ENCODE data around the gene CASKIN1. TPM values are rescaled to one million over a fixed set of nuclear protein-coding genes. Genes with fewer than 3 reads are reported as not detected.
A peak's percentile ranks its signal among the peaks of the same experiment; 100 is the strongest.

Gene CASKIN1
- total and polyA plus RNA-seq, 5 donors from 2014 or later = not detected

- Histone ChIP-seq H3K4me3 (ENCODE audit: low read depth, low read length) (no peak overlapping the region), H3K27ac (ENCODE audit: insufficient read depth, low read length, poor library complexity, severe bottlenecking) (no peak overlapping the region), H3K4me1 (ENCODE audit: control insufficient read depth, insufficient read depth, low read length, poor library complexity, severe bottlenecking) (peaks cover 9% of the 10 kb centered on the region), H3K9me3 (ENCODE audit: control insufficient read depth in 2 of 2, low read length in 2 of 2) (no peaks in the 10 kb centered on the region), H3K36me3 (ENCODE audit: control insufficient read depth, insufficient read depth, low read length) (peaks cover 29% of the 10 kb centered on the region), H3K27me3 (ENCODE audit: control insufficient read depth, insufficient read depth, low read length) (no peaks in the 10 kb centered on the region)
- no peak overlapping the region for H3K27ac Mint-ChIP-seq
- H3K4me3 Mint-ChIP-seq = peak overlapping the region in 1 of 4 donors; percentile 50
- H3K36me3 Mint-ChIP-seq = peaks cover under 1% of the 10 kb centered on the region
- DNase-seq (no peak), ATAC-seq (ENCODE audit: low read depth in 2 of 2) (no peak)
- peaks cover 5% of the 10 kb centered on the region for H3K27me3 Mint-ChIP-seq
- peaks cover 0 to 2% (median 0%) of the 10 kb centered on the region in 4 donors for H3K4me1 Mint-ChIP-seq
- no peaks in the 10 kb centered on the region for H3K9me3 Mint-ChIP-seq
Observed at GRCh38 chr16:2235234-2235651, 38.8 kb upstream of the CASKIN1 start.

- Histone ChIP-seq H3K27ac (ENCODE audit: insufficient read depth, low read length, poor library complexity, severe bottlenecking) (no peak overlapping the region), H3K9me3 (ENCODE audit: control insufficient read depth in 2 of 2, low read length in 2 of 2) (no peaks in the 10 kb centered on the region), H3K4me1 (ENCODE audit: control insufficient read depth, insufficient read depth, low read length, poor library complexity, severe bottlenecking) (peaks cover 9% of the 10 kb centered on the region), H3K36me3 (ENCODE audit: control insufficient read depth, insufficient read depth, low read length) (peaks cover 32% of the 10 kb centered on the region), H3K4me3 (ENCODE audit: low read depth, low read length) (no peak overlapping the region), H3K27me3 (ENCODE audit: control insufficient read depth, insufficient read depth, low read length) (no peaks in the 10 kb centered on the region)
- Mint-ChIP-seq H3K9me3 (no peaks in the 10 kb centered on the region), H3K27me3 (peaks cover 5% of the 10 kb centered on the region), H3K27ac (no peak overlapping the region), H3K4me1 (peaks cover 0 to 2% (median under 1%) of the 10 kb centered on the region in 4 donors), H3K36me3 (peaks cover 4% of the 10 kb centered on the region), H3K4me3 (no peak overlapping the region)
- ATAC-seq (ENCODE audit: low read depth in 2 of 2) (no peak), DNase-seq (no peak)
Observed at GRCh38 chr16:2234813-2235170, 38.4 kb upstream of the CASKIN1 start.

- no peak overlapping the region for H3K27ac Mint-ChIP-seq
- peaks cover 4% of the 10 kb centered on the region for H3K36me3 Mint-ChIP-seq
- peaks cover 5% of the 10 kb centered on the region for H3K27me3 Mint-ChIP-seq
- peaks cover 39% of the 10 kb centered on the region for H3K36me3 ChIP-seq (ENCODE audit: control insufficient read depth, insufficient read depth, low read length)
- H3K9me3 ChIP-seq (ENCODE audit: control insufficient read depth in 2 of 2, low read length in 2 of 2) = no peaks in the 10 kb centered on the region
- H3K4me1 Mint-ChIP-seq = peaks cover 0 to 2% (median under 1%) of the 10 kb centered on the region in 4 donors
- no peak for DNase-seq
- no peak overlapping the region for H3K4me3 Mint-ChIP-seq
- no peak overlapping the region for H3K27ac ChIP-seq (ENCODE audit: insufficient read depth, low read length, poor library complexity, severe bottlenecking)
- no peaks in the 10 kb centered on the region for H3K27me3 ChIP-seq (ENCODE audit: control insufficient read depth, insufficient read depth, low read length)
- ATAC-seq (ENCODE audit: low read depth in 2 of 2) = no peak
- peaks cover 9% of the 10 kb centered on the region for H3K4me1 ChIP-seq (ENCODE audit: control insufficient read depth, insufficient read depth, low read length, poor library complexity, severe bottlenecking)
- no peaks in the 10 kb centered on the region for H3K9me3 Mint-ChIP-seq
- no peak overlapping the region for H3K4me3 ChIP-seq (ENCODE audit: low read depth, low read length)
Observed at GRCh38 chr16:2233872-2234812, 37.7 kb upstream of the CASKIN1 start.

- Histone ChIP-seq H3K9me3 (ENCODE audit: control insufficient read depth in 2 of 2, low read length in 2 of 2) (no peaks in the 10 kb centered on the region), H3K4me3 (ENCODE audit: low read depth, low read length) (no peak overlapping the region), H3K36me3 (ENCODE audit: control insufficient read depth, insufficient read depth, low read length) (peaks cover 47% of the 10 kb centered on the region), H3K27ac (ENCODE audit: insufficient read depth, low read length, poor library complexity, severe bottlenecking) (no peak overlapping the region), H3K27me3 (ENCODE audit: control insufficient read depth, insufficient read depth, low read length) (no peaks in the 10 kb centered on the region), H3K4me1 (ENCODE audit: control insufficient read depth, insufficient read depth, low read length, poor library complexity, severe bottlenecking) (peaks cover 9% of the 10 kb centered on the region)
- Mint-ChIP-seq H3K4me1 (peaks cover 0 to 2% (median under 1%) of the 10 kb centered on the region in 4 donors), H3K4me3 (no peak overlapping the region), H3K27ac (no peak overlapping the region), H3K9me3 (no peaks in the 10 kb centered on the region), H3K36me3 (peaks cover 4% of the 10 kb centered on the region), H3K27me3 (peaks cover 5% of the 10 kb centered on the region)
- ATAC-seq (ENCODE audit: low read depth in 2 of 2) (no peak), DNase-seq (no peak)
Observed at GRCh38 chr16:2233046-2233775, 36.8 kb upstream of the CASKIN1 start.

GRCh38 chr16:2232094-2232990 lies 35.9 kb upstream of the CASKIN1 start:
- no peaks in the 10 kb centered on the region for H3K9me3 ChIP-seq (ENCODE audit: control insufficient read depth in 2 of 2, low read length in 2 of 2)
- H3K36me3 ChIP-seq (ENCODE audit: control insufficient read depth, insufficient read depth, low read length) = peaks cover 53% of the 10 kb centered on the region
- H3K4me1 ChIP-seq (ENCODE audit: control insufficient read depth, insufficient read depth, low read length, poor library complexity, severe bottlenecking) = peaks cover 9% of the 10 kb centered on the region
- peaks cover 0 to 4% (median under 1%) of the 10 kb centered on the region in 4 donors for H3K4me1 Mint-ChIP-seq
- no peak overlapping the region for H3K27ac Mint-ChIP-seq
- no peaks in the 10 kb centered on the region for H3K27me3 ChIP-seq (ENCODE audit: control insufficient read depth, insufficient read depth, low read length)
- peaks cover 4% of the 10 kb centered on the region for H3K36me3 Mint-ChIP-seq
- ATAC-seq (ENCODE audit: low read depth in 2 of 2) (no peak), DNase-seq (no peak)
- no peaks in the 10 kb centered on the region for H3K9me3 Mint-ChIP-seq
- H3K27me3 Mint-ChIP-seq = peaks cover 5% of the 10 kb centered on the region
- H3K27ac ChIP-seq (ENCODE audit: insufficient read depth, low read length, poor library complexity, severe bottlenecking) = no peak overlapping the region
- H3K4me3 ChIP-seq (ENCODE audit: low read depth, low read length) = no peak overlapping the region
- H3K4me3 Mint-ChIP-seq = no peak overlapping the region

- Mint-ChIP-seq H3K36me3 (peaks cover 8% of the 10 kb centered on the region), H3K27me3 (peaks cover 5% of the 10 kb centered on the region), H3K4me1 (peaks cover 0 to 12% (median 1%) of the 10 kb centered on the region in 4 donors), H3K27ac (no peak overlapping the region), H3K4me3 (no peak overlapping the region), H3K9me3 (peaks cover 0 to 2% (median 0%) of the 10 kb centered on the region in 7 donors)
- ATAC-seq (ENCODE audit: low read depth in 2 of 2) (no peak), DNase-seq (no peak)
- Histone ChIP-seq H3K9me3 (ENCODE audit: control insufficient read depth in 2 of 2, low read length in 2 of 2) (no peaks in the 10 kb centered on the region), H3K27me3 (ENCODE audit: control insufficient read depth, insufficient read depth, low read length) (no peaks in the 10 kb centered on the region), H3K36me3 (ENCODE audit: control insufficient read depth, insufficient read depth, low read length) (peaks cover 61% of the 10 kb centered on the region), H3K4me3 (ENCODE audit: low read depth, low read length) (no peak overlapping the region), H3K4me1 (ENCODE audit: control insufficient read depth, insufficient read depth, low read length, poor library complexity, severe bottlenecking) (peaks cover 2% of the 10 kb centered on the region), H3K27ac (ENCODE audit: insufficient read depth, low read length, poor library complexity, severe bottlenecking) (no peak overlapping the region)
Observed at GRCh38 chr16:2231016-2231931, 34.9 kb upstream of the CASKIN1 start.

All from CD4-positive, CD25-positive, alpha-beta regulatory T cell (primary cell).